ENCODE results near the gene PML. TPM values are rescaled to one million over a fixed set of nuclear protein-coding genes. Genes with fewer than 3 reads are reported as not detected.

PML gene
- total and polyA plus RNA-seq, 4 donors = 8.2 to 15.2 (median 10.8) TPM

GRCh38 chr15:74008901-74009300 lies 14.4 kb downstream of the PML start:
- no peak for DNase-seq (ENCODE audit: low spot score)
- 93% methylated on average over 3 of the region's 3 CpGs for WGBS
- Histone ChIP-seq H3K9ac (ENCODE audit: low read depth in 1 of 2, low read length in 2 of 2) (no peak overlapping the region), H3K4me3 (ENCODE audit: low read depth in 1 of 3, low read length in 3 of 3) (no peak overlapping the region), H3K4me1 (ENCODE audit: control insufficient read depth in 4 of 4, insufficient read depth in 4 of 4, low read length in 3 of 4) (peaks cover 18 to 63% (median 52%) of the 10 kb centered on the region in 4 donors), H3K36me3 (ENCODE audit: control insufficient read depth in 4 of 4, insufficient read depth in 3 of 4, low read depth in 1 of 4, low read length in 3 of 4) (peaks cover 0 to 2% (median 0%) of the 10 kb centered on the region in 4 donors), H3K9me3 (ENCODE audit: control insufficient read depth in 4 of 4, low read length in 3 of 4) (no peaks in the 10 kb centered on the region), H3K27ac (ENCODE audit: low read depth in 1 of 2, low read length in 2 of 2) (no peak overlapping the region), H3K27me3 (ENCODE audit: control insufficient read depth in 4 of 4, insufficient read depth in 4 of 4, low read length in 3 of 4) (no peaks in the 10 kb centered on the region)
- TF ChIP-seq JUND (IDR thresholded peaks at IDR 0.05) (no peak), NR2F2 (IDR thresholded peaks at IDR 0.05) (no peak), RAD21 (IDR thresholded peaks at IDR 0.05) (no peak), ATF3 (IDR thresholded peaks at IDR 0.05) (no peak), TAF1 (conservative IDR thresholded peaks at IDR 0.05) (no peak), MAX (IDR thresholded peaks at IDR 0.05) (no peak), YY1 (IDR thresholded peaks at IDR 0.05) (no peak), FOXA2 (IDR thresholded peaks at IDR 0.05) (no peak), EGR1 (IDR thresholded peaks at IDR 0.05; ENCODE audit: low read depth in 2 of 2) (no peak), HNF4G (IDR thresholded peaks at IDR 0.05) (no peak), FOXA1 (IDR thresholded peaks at IDR 0.05) (no peak), HNF4A (conservative IDR thresholded peaks at IDR 0.05) (no peak), SP1 (IDR thresholded peaks at IDR 0.05) (no peak), GABPA (IDR thresholded peaks at IDR 0.05 in 1 of 2, conservative IDR thresholded peaks at IDR 0.05 in 1 of 2) (no peak)
- TF ChIP-seq, protein P1, sequence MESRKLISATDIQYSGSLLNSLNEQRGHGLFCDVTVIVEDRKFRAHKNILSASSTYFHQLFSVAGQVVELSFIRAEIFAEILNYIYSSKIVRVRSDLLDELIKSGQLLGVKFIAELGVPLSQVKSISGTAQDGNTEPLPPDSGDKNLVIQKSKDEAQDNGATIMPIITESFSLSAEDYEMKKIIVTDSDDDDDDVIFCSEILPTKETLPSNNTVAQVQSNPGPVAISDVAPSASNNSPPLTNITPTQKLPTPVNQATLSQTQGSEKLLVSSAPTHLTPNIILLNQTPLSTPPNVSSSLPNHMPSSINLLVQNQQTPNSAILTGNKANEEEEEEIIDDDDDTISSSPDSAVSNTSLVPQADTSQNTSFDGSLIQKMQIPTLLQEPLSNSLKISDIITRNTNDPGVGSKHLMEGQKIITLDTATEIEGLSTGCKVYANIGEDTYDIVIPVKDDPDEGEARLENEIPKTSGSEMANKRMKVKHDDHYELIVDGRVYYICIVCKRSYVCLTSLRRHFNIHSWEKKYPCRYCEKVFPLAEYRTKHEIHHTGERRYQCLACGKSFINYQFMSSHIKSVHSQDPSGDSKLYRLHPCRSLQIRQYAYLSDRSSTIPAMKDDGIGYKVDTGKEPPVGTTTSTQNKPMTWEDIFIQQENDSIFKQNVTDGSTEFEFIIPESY (IDR thresholded peaks at IDR 0.05) = no peak
- TF ChIP-seq, protein P2, sequence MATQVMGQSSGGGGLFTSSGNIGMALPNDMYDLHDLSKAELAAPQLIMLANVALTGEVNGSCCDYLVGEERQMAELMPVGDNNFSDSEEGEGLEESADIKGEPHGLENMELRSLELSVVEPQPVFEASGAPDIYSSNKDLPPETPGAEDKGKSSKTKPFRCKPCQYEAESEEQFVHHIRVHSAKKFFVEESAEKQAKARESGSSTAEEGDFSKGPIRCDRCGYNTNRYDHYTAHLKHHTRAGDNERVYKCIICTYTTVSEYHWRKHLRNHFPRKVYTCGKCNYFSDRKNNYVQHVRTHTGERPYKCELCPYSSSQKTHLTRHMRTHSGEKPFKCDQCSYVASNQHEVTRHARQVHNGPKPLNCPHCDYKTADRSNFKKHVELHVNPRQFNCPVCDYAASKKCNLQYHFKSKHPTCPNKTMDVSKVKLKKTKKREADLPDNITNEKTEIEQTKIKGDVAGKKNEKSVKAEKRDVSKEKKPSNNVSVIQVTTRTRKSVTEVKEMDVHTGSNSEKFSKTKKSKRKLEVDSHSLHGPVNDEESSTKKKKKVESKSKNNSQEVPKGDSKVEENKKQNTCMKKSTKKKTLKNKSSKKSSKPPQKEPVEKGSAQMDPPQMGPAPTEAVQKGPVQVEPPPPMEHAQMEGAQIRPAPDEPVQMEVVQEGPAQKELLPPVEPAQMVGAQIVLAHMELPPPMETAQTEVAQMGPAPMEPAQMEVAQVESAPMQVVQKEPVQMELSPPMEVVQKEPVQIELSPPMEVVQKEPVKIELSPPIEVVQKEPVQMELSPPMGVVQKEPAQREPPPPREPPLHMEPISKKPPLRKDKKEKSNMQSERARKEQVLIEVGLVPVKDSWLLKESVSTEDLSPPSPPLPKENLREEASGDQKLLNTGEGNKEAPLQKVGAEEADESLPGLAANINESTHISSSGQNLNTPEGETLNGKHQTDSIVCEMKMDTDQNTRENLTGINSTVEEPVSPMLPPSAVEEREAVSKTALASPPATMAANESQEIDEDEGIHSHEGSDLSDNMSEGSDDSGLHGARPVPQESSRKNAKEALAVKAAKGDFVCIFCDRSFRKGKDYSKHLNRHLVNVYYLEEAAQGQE (IDR thresholded peaks at IDR 0.05) = no peak

- Histone ChIP-seq H3K27me3 (ENCODE audit: control insufficient read depth in 4 of 4, insufficient read depth in 4 of 4, low read length in 3 of 4) (no peaks in the 10 kb centered on the region), H3K4me1 (ENCODE audit: control insufficient read depth in 4 of 4, insufficient read depth in 4 of 4, low read length in 3 of 4) (peaks cover 16 to 71% (median 54%) of the 10 kb centered on the region in 4 donors), H3K27ac (ENCODE audit: low read depth in 1 of 2, low read length in 2 of 2) (peak overlapping the region; percentile 47 to 76), H3K9me3 (ENCODE audit: control insufficient read depth in 4 of 4, low read length in 3 of 4) (no peaks in the 10 kb centered on the region), H3K9ac (ENCODE audit: low read depth in 1 of 2, low read length in 2 of 2) (no peak overlapping the region), H3K36me3 (ENCODE audit: control insufficient read depth in 4 of 4, insufficient read depth in 3 of 4, low read depth in 1 of 4, low read length in 3 of 4) (peaks cover 0 to 3% (median under 1%) of the 10 kb centered on the region in 4 donors), H3K4me3 (ENCODE audit: low read depth in 1 of 3, low read length in 3 of 3) (peak overlapping the region in 1 of 3 donors; percentile 34)
- DNase-seq (ENCODE audit: low spot score) = no peak
- WGBS = 27% methylated on average over 2 of the region's 2 CpGs
- no peak for TF ChIP-seq FOXA2 (IDR thresholded peaks at IDR 0.05)
- peak; percentile 47 for TF ChIP-seq SP1 (IDR thresholded peaks at IDR 0.05)
- peak; percentile 66 to 87 for TF ChIP-seq JUND (IDR thresholded peaks at IDR 0.05)
- TF ChIP-seq FOXA1 (IDR thresholded peaks at IDR 0.05) = no peak
- TF ChIP-seq HNF4A (conservative IDR thresholded peaks at IDR 0.05) = peak; percentile 76 to 79
- TF ChIP-seq HNF4G (IDR thresholded peaks at IDR 0.05) = peak; percentile 40
- no peak for TF ChIP-seq TAF1 (conservative IDR thresholded peaks at IDR 0.05)
- peak in 1 of 2 donors; percentile 55 for TF ChIP-seq GABPA (IDR thresholded peaks at IDR 0.05 in 1 of 2, conservative IDR thresholded peaks at IDR 0.05 in 1 of 2)
- TF ChIP-seq EGR1 (IDR thresholded peaks at IDR 0.05; ENCODE audit: low read depth in 2 of 2) = no peak
- peak; percentile 70 to 82 for TF ChIP-seq RXRA (IDR thresholded peaks at IDR 0.05)
- TF ChIP-seq, protein P1 (IDR thresholded peaks at IDR 0.05) = peak; percentile 65
- TF ChIP-seq MAX (IDR thresholded peaks at IDR 0.05) = peak; percentile 67
- TF ChIP-seq, protein P2 (IDR thresholded peaks at IDR 0.05) = no peak
- TF ChIP-seq NR2F2 (IDR thresholded peaks at IDR 0.05) = peak; percentile 85
- peak; percentile 61 for TF ChIP-seq ATF3 (IDR thresholded peaks at IDR 0.05)
- peak; percentile 31 for TF ChIP-seq YY1 (IDR thresholded peaks at IDR 0.05)
- no peak for TF ChIP-seq RAD21 (IDR thresholded peaks at IDR 0.05)
Observed at GRCh38 chr15:74010929-74011540, 16.5 kb downstream of the PML start.

Measured in liver (tissue), 9 donors.